ENCODE results near the gene FIGN.

DNA sequence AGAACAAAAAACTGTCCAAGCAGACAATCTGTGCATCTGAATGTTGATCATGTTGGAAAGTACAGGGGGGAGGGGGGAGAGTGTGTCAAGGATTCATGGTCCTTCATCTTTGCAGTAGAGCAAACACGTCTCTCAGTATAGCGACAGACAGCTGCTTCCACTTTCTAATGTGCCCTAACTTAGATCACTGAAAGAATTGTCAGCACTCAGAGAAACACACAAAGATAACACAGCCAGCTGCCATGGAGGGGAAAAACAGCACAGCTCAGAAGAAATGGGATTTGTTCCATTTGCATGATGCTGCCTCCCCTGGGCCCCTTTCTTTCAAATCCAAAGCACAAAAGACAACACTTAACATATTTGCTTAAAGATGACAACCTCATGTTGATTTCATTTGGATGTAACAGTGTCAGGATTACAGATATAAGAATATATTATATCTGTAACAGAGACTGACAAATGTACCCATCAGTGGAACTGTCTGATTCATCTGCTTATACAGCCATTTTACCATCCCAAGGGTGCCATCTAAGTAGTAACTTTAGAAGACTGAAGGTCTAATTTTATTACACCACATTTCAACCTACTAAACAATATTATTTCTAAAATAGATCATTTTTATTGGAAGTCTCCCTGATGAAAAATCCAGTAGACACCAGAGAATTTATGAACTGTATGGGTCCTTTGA, 17.7 kb downstream of the FIGN start:
- TF ChIP-seq, protein P1, sequence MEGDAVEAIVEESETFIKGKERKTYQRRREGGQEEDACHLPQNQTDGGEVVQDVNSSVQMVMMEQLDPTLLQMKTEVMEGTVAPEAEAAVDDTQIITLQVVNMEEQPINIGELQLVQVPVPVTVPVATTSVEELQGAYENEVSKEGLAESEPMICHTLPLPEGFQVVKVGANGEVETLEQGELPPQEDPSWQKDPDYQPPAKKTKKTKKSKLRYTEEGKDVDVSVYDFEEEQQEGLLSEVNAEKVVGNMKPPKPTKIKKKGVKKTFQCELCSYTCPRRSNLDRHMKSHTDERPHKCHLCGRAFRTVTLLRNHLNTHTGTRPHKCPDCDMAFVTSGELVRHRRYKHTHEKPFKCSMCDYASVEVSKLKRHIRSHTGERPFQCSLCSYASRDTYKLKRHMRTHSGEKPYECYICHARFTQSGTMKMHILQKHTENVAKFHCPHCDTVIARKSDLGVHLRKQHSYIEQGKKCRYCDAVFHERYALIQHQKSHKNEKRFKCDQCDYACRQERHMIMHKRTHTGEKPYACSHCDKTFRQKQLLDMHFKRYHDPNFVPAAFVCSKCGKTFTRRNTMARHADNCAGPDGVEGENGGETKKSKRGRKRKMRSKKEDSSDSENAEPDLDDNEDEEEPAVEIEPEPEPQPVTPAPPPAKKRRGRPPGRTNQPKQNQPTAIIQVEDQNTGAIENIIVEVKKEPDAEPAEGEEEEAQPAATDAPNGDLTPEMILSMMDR (IDR thresholded peaks at IDR 0.05), result no peak
- no peak for TF ChIP-seq POLR2A (IDR thresholded peaks at IDR 0.05)
